Trophoblast cell (in vitro differentiated cells and primary cell): ENCODE data around the gene ACOX1.

ENCODE experiments used
- DNase-seq, 2 donors: peaks; one replicate each; pipeline ENCODE4 v3.0.0-alpha.2; 2016
- H2AFZ ChIP-seq: 2 replicates; pipeline ENCODE4 v1.6.1; 2013; ENCODE audit warnings: low read length, moderate library complexity, mild to moderate bottlenecking; ENCODE audit not compliant: insufficient read depth, poor library complexity
- H2AK5ac ChIP-seq: 2 replicates; pipeline ENCODE4 v1.6.1; 2013; ENCODE audit warnings: mild to moderate bottlenecking, low read length
- H2BK120ac ChIP-seq: 2 replicates; pipeline ENCODE4 v1.6.1; 2013; ENCODE audit warnings: low read length, mild to moderate bottlenecking, moderate library complexity; ENCODE audit not compliant: insufficient read depth, poor library complexity
- H2BK12ac ChIP-seq: 2 replicates; pipeline ENCODE4 v1.6.1; 2013; ENCODE audit warnings: mild to moderate bottlenecking, low read length, moderate library complexity
- H2BK5ac ChIP-seq: 2 replicates; pipeline ENCODE4 v1.6.1; 2013; ENCODE audit warnings: low read length, low read depth, moderate library complexity, mild to moderate bottlenecking; ENCODE audit not compliant: poor library complexity
- H3K14ac ChIP-seq: 2 replicates; pipeline ENCODE4 v1.6.1; 2013; ENCODE audit warnings: mild to moderate bottlenecking, low read length
- H3K18ac ChIP-seq: 2 replicates; pipeline ENCODE4 v1.6.1; 2013; ENCODE audit warnings: mild to moderate bottlenecking, low read length
- H3K23ac ChIP-seq: 2 replicates; pipeline ENCODE4 v1.6.1; 2013; ENCODE audit warnings: low read length
- H3K27ac ChIP-seq: 2 replicates; pipeline ENCODE4 v1.5.1; 2013; ENCODE audit warnings: low read depth, mild to moderate bottlenecking, inconsistent platforms, low read length, moderate library complexity
- H3K27me3 ChIP-seq: 2 replicates; pipeline ENCODE4 v1.6.1; 2013; ENCODE audit warnings: inconsistent platforms, mild to moderate bottlenecking, low read length, moderate library complexity; ENCODE audit not compliant: insufficient read depth
- H3K36me3 ChIP-seq, 2 experiments: 1 replicate in 1 of 2; 2 replicates in 1 of 2; pipeline ENCODE4 v1.6.1; 2013; ENCODE audit warnings: low read length in 2 of 2, mild to moderate bottlenecking in 2 of 2, moderate library complexity in 1 of 2; ENCODE audit not compliant: insufficient read depth in 2 of 2, control insufficient read depth in 1 of 2
- H3K4ac ChIP-seq: 2 replicates; pipeline ENCODE4 v1.6.1; 2013; ENCODE audit warnings: low read depth, mild to moderate bottlenecking, low read length, moderate library complexity
- H3K4me1 ChIP-seq, 2 experiments: 1 replicate in 1 of 2; 2 replicates in 1 of 2; pipeline ENCODE4 v1.6.1; 2013; ENCODE audit warnings: low read length in 2 of 2, mild to moderate bottlenecking in 2 of 2, moderate library complexity in 1 of 2; ENCODE audit not compliant: insufficient read depth in 2 of 2, control insufficient read depth in 1 of 2
- H3K4me2 ChIP-seq: 2 replicates; pipeline ENCODE4 v1.6.1; 2013; ENCODE audit warnings: inconsistent platforms, mild to moderate bottlenecking, low read length, moderate library complexity
- H3K4me3 ChIP-seq: 2 replicates; pipeline ENCODE4 v1.5.1; 2013; ENCODE audit warnings: mild to moderate bottlenecking, low read depth, low read length, inconsistent platforms
- H3K79me1 ChIP-seq: one replicate; pipeline ENCODE4 v1.6.1; 2013; ENCODE audit warnings: low read length
- H3K79me2 ChIP-seq: 2 replicates; pipeline ENCODE4 v1.6.1; 2013; ENCODE audit warnings: low read length, mild to moderate bottlenecking; ENCODE audit not compliant: control insufficient read depth, insufficient read depth, poor library complexity
- H3K9ac ChIP-seq: 2 replicates; pipeline ENCODE4 v1.6.1; 2013; ENCODE audit warnings: mild to moderate bottlenecking, low read length
- H3K9me3 ChIP-seq: 2 replicates; pipeline ENCODE4 v1.6.1; 2013; ENCODE audit warnings: low read depth, mild to moderate bottlenecking, control low read depth, inconsistent platforms, low read length; ENCODE audit not compliant: insufficient read depth
- H4K12ac ChIP-seq: 2 replicates; pipeline ENCODE4 v1.6.1; 2013; ENCODE audit warnings: low read depth, mild to moderate bottlenecking, low read length, moderate library complexity
- H4K8ac ChIP-seq: 2 replicates; pipeline ENCODE4 v1.6.1; 2013; ENCODE audit warnings: low read depth, mild to moderate bottlenecking, low read length, moderate library complexity
- H4K91ac ChIP-seq: one replicate; pipeline ENCODE4 v1.6.1; 2013; ENCODE audit warnings: low read depth, mild to moderate bottlenecking, low read length, moderate library complexity
- WGBS: extraction: QIAGEN DNeasy Blood & Tissue Kit; methylation state at CpG from one replicate; pipeline ENCODE4 v1.1.7; 2013; ENCODE audit warnings: missing lambda C conversion rate; ENCODE audit not compliant: insufficient read length, insufficient coverage; ENCODE audit errors: extremely low coverage; 5-methylcytosine and 5-hydroxymethylcytosine counted together

Gene ACOX1

GRCh38 chr17:76009969-76010661, 31.1 kb upstream of the ACOX1 start:
- Histone ChIP-seq H3K4ac (no peak overlapping the region), H4K8ac (no peak overlapping the region)

GRCh38 chr17:76009447-76009846, 30.5 kb upstream of the ACOX1 start:
- no peak overlapping the region for H3K4ac ChIP-seq
- no peak overlapping the region for H2BK12ac ChIP-seq
- no peak overlapping the region for H3K4me3 ChIP-seq
- DNase-seq: no peak
- H4K91ac ChIP-seq: no peak overlapping the region
- H2BK5ac ChIP-seq: no peak overlapping the region
- H3K36me3 ChIP-seq: peaks cover 0 to 10% of the 10 kb centered on the region in 2 experiments
- peaks cover 5% of the 10 kb centered on the region for H3K9me3 ChIP-seq
- H3K27ac ChIP-seq: no peak overlapping the region
- no peak overlapping the region for H4K8ac ChIP-seq
- no peak overlapping the region for H3K23ac ChIP-seq
- no peak overlapping the region for H3K18ac ChIP-seq
- no peak overlapping the region for H4K12ac ChIP-seq
- H2AFZ ChIP-seq: no peak overlapping the region
- H3K4me1 ChIP-seq: peaks cover 5 to 7% of the 10 kb centered on the region in 2 experiments
- no peak overlapping the region for H2BK120ac ChIP-seq
- WGBS: no CpG with 5 or more reads among the region's 20 CpGs
- H3K14ac ChIP-seq: no peak overlapping the region
- H3K4me2 ChIP-seq: no peak overlapping the region
- H3K79me2 ChIP-seq: no peaks in the 10 kb centered on the region
- no peak overlapping the region for H3K9ac ChIP-seq
- no peak overlapping the region for H2AK5ac ChIP-seq
- H3K27me3 ChIP-seq: no peaks in the 10 kb centered on the region
- no peaks in the 10 kb centered on the region for H3K79me1 ChIP-seq

More at GRCh38 chr17:76009969-76010661, 31.1 kb upstream of the ACOX1 start:
- Histone ChIP-seq H2AFZ (no peak overlapping the region), H3K14ac (no peak overlapping the region), H2AK5ac (no peak overlapping the region), H3K4me3 (no peak overlapping the region), H3K4me1 (peaks cover 5 to 7% of the 10 kb centered on the region in 2 experiments), H3K9ac (no peak overlapping the region), H3K79me2 (no peaks in the 10 kb centered on the region), H3K9me3 (peaks cover 5% of the 10 kb centered on the region), H4K12ac (no peak overlapping the region), H2BK120ac (no peak overlapping the region), H2BK12ac (no peak overlapping the region), H3K4me2 (no peak overlapping the region), H3K27ac (no peak overlapping the region), H3K79me1 (no peaks in the 10 kb centered on the region), H3K23ac (no peak overlapping the region), H2BK5ac (no peak overlapping the region), H3K27me3 (no peaks in the 10 kb centered on the region), H3K36me3 (peaks cover 0 to 9% of the 10 kb centered on the region in 2 experiments), H3K18ac (no peak overlapping the region), H4K91ac (no peak overlapping the region)
- WGBS: no CpG with 5 or more reads among the region's 21 CpGs
- DNase-seq: no peak

DNA sequence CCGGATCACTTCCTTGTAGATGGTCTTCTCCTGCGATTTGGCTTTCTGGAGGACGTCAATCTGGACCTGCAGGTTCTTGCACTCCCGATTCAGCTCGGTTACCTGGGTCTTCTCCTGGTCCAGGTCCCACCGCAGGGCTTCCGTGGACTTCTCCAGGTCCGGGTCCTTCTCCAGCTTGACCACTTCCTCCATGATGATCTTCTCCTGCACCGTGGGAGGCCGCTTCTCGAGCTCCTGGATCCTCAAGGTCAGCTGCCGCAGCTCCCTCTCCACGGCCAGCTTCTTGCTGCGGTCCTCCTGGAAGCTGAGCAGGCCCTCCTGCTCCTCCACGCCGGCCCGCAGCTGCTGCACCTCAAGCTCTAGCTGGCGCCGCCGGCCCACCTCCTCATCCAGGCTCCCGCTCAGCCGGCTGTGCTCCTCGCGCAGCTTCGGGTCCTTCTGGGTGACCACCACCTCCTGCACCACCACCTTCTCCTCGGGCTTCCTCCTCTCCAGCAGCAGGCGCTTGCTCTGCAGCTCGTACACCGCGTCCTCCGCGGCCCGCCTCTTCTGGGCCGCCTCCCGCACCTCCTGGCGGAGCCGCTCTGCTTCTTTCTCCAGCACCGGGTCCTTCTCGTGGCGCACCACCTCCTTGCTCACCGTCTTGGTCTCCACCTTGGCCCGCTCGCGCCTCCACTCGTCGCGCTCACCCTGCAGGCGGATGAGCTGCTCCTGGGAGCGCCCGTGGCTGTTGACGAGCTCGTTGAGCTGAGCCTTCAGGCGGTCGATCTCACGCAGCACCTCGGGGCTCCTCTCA, 29.9 kb upstream of the ACOX1 start:
- Histone ChIP-seq H3K79me2 (no peaks in the 10 kb centered on the region), H2AFZ (no peak overlapping the region), H3K79me1 (no peaks in the 10 kb centered on the region), H2BK5ac (no peak overlapping the region), H4K12ac (no peak overlapping the region), H3K18ac (no peak overlapping the region), H3K23ac (no peak overlapping the region), H3K36me3 (peaks cover 2 to 11% of the 10 kb centered on the region in 2 experiments), H3K4ac (no peak overlapping the region), H4K8ac (no peak overlapping the region), H3K4me3 (no peak overlapping the region), H2AK5ac (no peak overlapping the region), H2BK12ac (no peak overlapping the region), H2BK120ac (no peak overlapping the region), H3K4me2 (no peak overlapping the region), H3K27ac (no peak overlapping the region), H3K14ac (no peak overlapping the region), H4K91ac (no peak overlapping the region), H3K4me1 (peaks cover 2 to 4% of the 10 kb centered on the region in 2 experiments), H3K9me3 (peaks cover 5% of the 10 kb centered on the region), H3K27me3 (no peaks in the 10 kb centered on the region), H3K9ac (no peak overlapping the region)
- no CpG with 5 or more reads among the region's 56 CpGs for WGBS
- DNase-seq: no peak

DNA sequence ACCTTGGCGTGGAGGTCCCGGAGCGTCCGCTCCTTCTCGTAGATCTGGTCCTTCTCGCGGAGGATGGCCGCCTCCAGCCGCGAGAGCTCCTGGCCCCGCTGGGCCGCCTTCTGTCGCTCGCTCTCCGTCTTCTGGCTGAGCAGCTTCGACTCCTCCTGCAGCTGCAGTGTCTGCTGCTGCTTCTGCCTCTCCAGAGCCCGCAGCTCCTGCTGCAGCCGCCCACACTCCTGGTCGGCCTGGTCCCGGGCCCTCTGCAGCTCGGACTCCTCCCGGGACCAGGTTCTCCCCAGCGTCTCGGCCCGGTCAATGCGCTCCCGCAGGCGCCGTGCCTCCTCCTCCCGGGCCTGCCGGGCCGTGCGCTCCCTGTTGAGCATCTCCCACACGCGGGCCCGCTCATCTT, 29.2 kb upstream of the ACOX1 start:
- H3K79me1 ChIP-seq: no peaks in the 10 kb centered on the region
- no peak overlapping the region for H3K4me2 ChIP-seq
- H2AK5ac ChIP-seq: no peak overlapping the region
- no peak overlapping the region for H4K91ac ChIP-seq
- peaks cover 5% of the 10 kb centered on the region for H3K9me3 ChIP-seq
- no peak overlapping the region for H4K12ac ChIP-seq
- H3K9ac ChIP-seq: no peak overlapping the region
- H3K27ac ChIP-seq: no peak overlapping the region
- H4K8ac ChIP-seq: no peak overlapping the region
- H2AFZ ChIP-seq: no peak overlapping the region
- H3K18ac ChIP-seq: no peak overlapping the region
- no peak overlapping the region for H3K4me3 ChIP-seq
- no peaks in the 10 kb centered on the region for H3K27me3 ChIP-seq
- H3K36me3 ChIP-seq: peaks cover 2 to 14% of the 10 kb centered on the region in 2 experiments
- no peaks in the 10 kb centered on the region for H3K79me2 ChIP-seq
- no peak overlapping the region for H3K23ac ChIP-seq
- no peak overlapping the region for H2BK120ac ChIP-seq
- no peaks in the 10 kb centered on the region for H3K4me1 ChIP-seq
- H3K4ac ChIP-seq: no peak overlapping the region
- H3K14ac ChIP-seq: no peak overlapping the region
- no peak for DNase-seq
- WGBS: no CpG with 5 or more reads among the region's 36 CpGs
- no peak overlapping the region for H2BK5ac ChIP-seq
- no peak overlapping the region for H2BK12ac ChIP-seq
